ENCODE results near the gene UVRAG. TPM values are rescaled to one million over a fixed set of nuclear protein-coding genes. Genes with fewer than 3 reads are reported as not detected.

The UVRAG gene
- total and polyA plus RNA-seq, 10 donors, result 13.8 to 80.8 (median 42.9) TPM

DNA sequence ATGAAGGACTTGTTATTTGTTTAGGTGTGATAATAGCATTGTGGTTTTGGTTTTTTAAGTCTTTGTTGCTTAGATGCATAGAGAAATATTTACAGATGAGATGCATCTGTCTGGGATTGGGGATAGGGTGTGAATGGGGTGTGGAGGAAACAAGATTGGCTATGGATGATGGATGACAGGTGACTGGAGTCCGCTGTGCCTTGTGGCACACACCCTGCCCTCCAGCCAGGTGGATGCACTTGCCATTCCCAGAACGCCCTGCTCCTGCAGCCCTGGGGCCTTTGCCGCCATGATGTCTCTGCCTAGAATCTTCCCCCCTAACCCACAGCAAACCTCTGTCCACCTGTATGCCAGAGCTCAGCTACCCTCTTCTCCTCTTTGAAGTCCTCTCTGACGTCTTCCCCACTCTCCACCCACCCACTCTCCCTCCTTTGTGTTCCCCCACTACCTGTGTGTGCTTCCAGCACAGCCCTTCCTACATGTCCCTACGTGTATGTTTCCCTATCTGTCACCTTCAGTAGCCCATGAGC lies 336.6 kb downstream of the UVRAG start:
- WGBS, 5 donors, result 65 to 80% (median 76%) methylated on average over 5 of the region's 5 CpGs
- H3K27ac ChIP-seq, result no peak overlapping the region
- no peaks in the 10 kb centered on the region for H3K9me3 ChIP-seq
- DNase-seq, result no peak
- no peak for TF ChIP-seq POLR2AphosphoS5 (IDR thresholded peaks at IDR 0.05)
- no peak for TF ChIP-seq POLR2A (IDR thresholded peaks at IDR 0.05)
- TF ChIP-seq, protein P1, sequence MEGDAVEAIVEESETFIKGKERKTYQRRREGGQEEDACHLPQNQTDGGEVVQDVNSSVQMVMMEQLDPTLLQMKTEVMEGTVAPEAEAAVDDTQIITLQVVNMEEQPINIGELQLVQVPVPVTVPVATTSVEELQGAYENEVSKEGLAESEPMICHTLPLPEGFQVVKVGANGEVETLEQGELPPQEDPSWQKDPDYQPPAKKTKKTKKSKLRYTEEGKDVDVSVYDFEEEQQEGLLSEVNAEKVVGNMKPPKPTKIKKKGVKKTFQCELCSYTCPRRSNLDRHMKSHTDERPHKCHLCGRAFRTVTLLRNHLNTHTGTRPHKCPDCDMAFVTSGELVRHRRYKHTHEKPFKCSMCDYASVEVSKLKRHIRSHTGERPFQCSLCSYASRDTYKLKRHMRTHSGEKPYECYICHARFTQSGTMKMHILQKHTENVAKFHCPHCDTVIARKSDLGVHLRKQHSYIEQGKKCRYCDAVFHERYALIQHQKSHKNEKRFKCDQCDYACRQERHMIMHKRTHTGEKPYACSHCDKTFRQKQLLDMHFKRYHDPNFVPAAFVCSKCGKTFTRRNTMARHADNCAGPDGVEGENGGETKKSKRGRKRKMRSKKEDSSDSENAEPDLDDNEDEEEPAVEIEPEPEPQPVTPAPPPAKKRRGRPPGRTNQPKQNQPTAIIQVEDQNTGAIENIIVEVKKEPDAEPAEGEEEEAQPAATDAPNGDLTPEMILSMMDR (IDR thresholded peaks at IDR 0.05 in 8 of 11, conservative IDR thresholded peaks at IDR 0.05 in 3 of 11), result no peak
- H3K4me3 ChIP-seq, result peak overlapping the region in 1 of 8 donors; percentile 62
- H3K27me3 ChIP-seq (replicated peaks in 1 of 7), result no peaks in the 10 kb centered on the region
- intact Hi-C loops (cut with DNase I; ENCODE audit: low total_unique reads), result loop anchor here (5.0 to 10.0 kb wide), 2 partner anchors 254 to 347 kb away; no protein-coding TSS in a partner anchor
- H3K4me1 ChIP-seq, result peaks cover 8 to 27% (median 21%) of the 10 kb centered on the region in 6 donors
- H3K36me3 ChIP-seq, result no peaks in the 10 kb centered on the region

DNA sequence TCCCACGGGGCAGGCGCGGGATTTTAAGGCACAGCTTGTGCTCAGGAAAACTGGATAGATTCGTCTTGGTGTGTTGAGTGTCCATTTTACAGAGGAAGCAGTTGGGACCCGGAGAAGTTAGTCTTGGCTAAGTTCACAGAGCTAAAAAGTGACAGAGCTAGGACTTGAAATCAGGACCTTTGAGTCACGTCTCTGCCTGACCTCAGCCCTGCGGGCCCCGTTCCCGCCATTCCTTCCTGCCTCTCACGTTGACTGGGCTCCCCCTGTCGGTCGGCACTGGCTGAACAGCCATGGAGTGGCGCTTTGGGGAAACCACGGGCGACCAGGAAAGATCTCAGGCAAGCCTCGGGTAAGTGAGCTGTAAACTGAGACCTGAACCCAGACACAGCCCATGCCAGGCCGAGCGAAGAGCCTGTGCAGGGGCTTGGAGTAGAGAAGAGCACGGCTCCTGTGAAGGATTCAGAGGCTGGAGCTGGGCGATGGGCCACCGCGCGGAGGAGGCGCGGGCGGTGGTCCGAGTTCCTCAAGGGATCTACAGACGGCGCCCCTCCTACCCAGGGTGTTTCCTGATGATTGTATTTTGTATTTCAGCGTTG lies 337.2 kb downstream of the UVRAG start:
- TF ChIP-seq POLR2AphosphoS5 (IDR thresholded peaks at IDR 0.05) (peak; percentile 56 to 68 (median 64)), POLR2A (IDR thresholded peaks at IDR 0.05) (no peak)
- TF ChIP-seq, protein P1 (IDR thresholded peaks at IDR 0.05 in 8 of 11, conservative IDR thresholded peaks at IDR 0.05 in 3 of 11), result peak; percentile 84 to 95 (median 92)
- H3K36me3 ChIP-seq, result no peaks in the 10 kb centered on the region
- no peak overlapping the region for H3K27ac ChIP-seq
- intact Hi-C loops (cut with DNase I; ENCODE audit: low total_unique reads), result loop anchor here (5.0 to 10.0 kb wide), 2 partner anchors 255 to 347 kb away; no protein-coding TSS in a partner anchor
- peak overlapping the region in 7 of 8 donors; percentile 18 to 62 (median 38) for H3K4me3 ChIP-seq
- DNase-seq, result peak; percentile 94
- no peaks in the 10 kb centered on the region for H3K27me3 ChIP-seq (replicated peaks in 1 of 7)
- no peaks in the 10 kb centered on the region for H3K9me3 ChIP-seq
- WGBS, 5 donors, result 10 to 13% (median 12%) methylated on average over 26 to 30 of the region's 30 CpGs
- H3K4me1 ChIP-seq, result peaks cover 8 to 27% (median 21%) of the 10 kb centered on the region in 6 donors

DNA sequence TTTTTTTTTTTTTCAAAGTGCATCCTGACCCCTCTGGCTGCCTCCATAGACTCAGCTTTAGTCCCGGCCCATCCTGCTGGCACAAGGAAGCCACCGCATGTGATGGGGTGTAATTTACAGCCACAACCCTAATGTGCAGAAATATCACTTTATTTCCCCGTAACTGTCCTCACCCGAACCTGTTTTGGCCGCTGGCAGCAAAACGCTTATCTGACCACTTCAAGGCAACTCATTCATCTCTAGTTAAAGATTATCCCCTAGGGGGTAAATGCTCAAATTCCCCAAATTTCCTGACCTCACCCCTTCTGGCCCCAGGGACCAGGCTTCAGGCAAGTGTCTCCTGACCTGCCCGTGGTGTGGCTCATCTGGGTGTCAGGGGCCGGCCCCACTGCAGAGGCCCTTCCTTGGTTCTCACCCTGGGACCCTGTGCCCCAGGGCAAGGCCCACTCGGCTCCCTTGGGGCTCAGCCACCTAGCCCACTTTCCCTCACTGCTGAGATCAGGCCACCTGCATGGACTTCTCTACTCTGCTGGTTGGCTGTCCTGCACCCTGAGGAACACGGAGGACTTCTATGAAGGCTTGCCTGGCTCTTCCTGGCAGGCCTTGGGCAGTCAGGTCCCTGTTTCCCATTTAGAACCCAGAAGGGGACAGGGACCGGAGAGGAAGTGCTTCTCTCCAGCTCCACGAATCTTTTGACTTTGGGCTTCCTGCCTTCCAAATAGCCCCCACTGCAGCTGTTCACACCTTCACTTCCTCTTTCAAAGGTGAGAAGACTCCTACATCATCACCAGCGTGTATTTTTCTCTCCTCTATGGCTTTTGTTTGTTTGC lies 337.9 kb downstream of the UVRAG start:
- peak overlapping the region in 6 of 8 donors; percentile 35 to 62 (median 42) for H3K4me3 ChIP-seq
- no peaks in the 10 kb centered on the region for H3K27me3 ChIP-seq (replicated peaks in 1 of 7)
- TF ChIP-seq, protein P1 (IDR thresholded peaks at IDR 0.05 in 8 of 11, conservative IDR thresholded peaks at IDR 0.05 in 3 of 11), result no peak
- TF ChIP-seq POLR2AphosphoS5 (IDR thresholded peaks at IDR 0.05), result peak in 1 of 3 donors; percentile 14
- peaks cover 8 to 27% (median 21%) of the 10 kb centered on the region in 6 donors for H3K4me1 ChIP-seq
- WGBS, 5 donors, result 45 to 54% (median 51%) methylated on average over 12 to 13 of the region's 13 CpGs
- DNase-seq, result peak; percentile 77
- peak overlapping the region in 2 of 8 donors; percentile 41 to 54 for H3K27ac ChIP-seq
- H3K9me3 ChIP-seq, result no peaks in the 10 kb centered on the region
- intact Hi-C loops (cut with DNase I; ENCODE audit: low total_unique reads), result loop anchor here (5.0 to 10.0 kb wide), 2 partner anchors 256 to 348 kb away; no protein-coding TSS in a partner anchor
- no peaks in the 10 kb centered on the region for H3K36me3 ChIP-seq

Data from spleen (tissue), 11 donors.